IMR-90 (cell line): ENCODE measurements around the gene AKNA. TPM values are rescaled to one million over a fixed set of nuclear protein-coding genes. Genes with fewer than 3 reads are reported as not detected.

Source experiments
- ATAC-seq: fragments of 200-7000 bp; cut with Tn5 transposase; 2 replicates; pipeline ENCODE4 v1.9.1; 2020; ENCODE audit warnings: low read depth, mild to moderate bottlenecking, moderate library complexity
- BruUV-seq: library from RNA; stranded (reverse); fragments of 400-500 nt; replicated peaks from 2 replicates; lab custom pipeline; 2021; lab: Mats Ljungman, UMichigan
- CTCF ChIA-PET: fragments of 300-600 bp; formaldehyde crosslinking; extraction: SDS; loops from one replicate; lab custom pipeline; 2021; ENCODE audit warnings: antibody characterized with exemption; lab: Yijun Ruan, JAX
- POLR2A ChIA-PET: fragments of 300-600 bp; sonication (Branson Sonifier 250); formaldehyde crosslinking; loops from one replicate; lab custom pipeline; 2022; ENCODE audit warnings: antibody characterized with exemption; ENCODE audit not compliant: unreplicated experiment; lab: Charles Lee
- DNase-seq: peaks from one replicate; pipeline ENCODE4 v3.0.0; 2013
- H2AFZ ChIP-seq: replicated peaks from 2 replicates; pipeline ENCODE3; 2013; ENCODE audit warnings: low read length, mild to moderate bottlenecking; ENCODE audit not compliant: poor library complexity
- H2AK5ac ChIP-seq: 2 replicates; pipeline ENCODE4 v1.6.1; 2013; ENCODE audit warnings: low read depth, low read length, inconsistent platforms
- H2AK9ac ChIP-seq: replicated peaks from 2 replicates; pipeline ENCODE3; 2013; ENCODE audit warnings: mild to moderate bottlenecking, low read depth, low read length, moderate library complexity; ENCODE audit not compliant: poor library complexity
- H2BK120ac ChIP-seq: 2 replicates; pipeline ENCODE4 v1.6.1; 2013; ENCODE audit warnings: low read depth, low read length, inconsistent platforms
- H2BK15ac ChIP-seq: 3 replicates; pipeline ENCODE4 v1.6.1; 2013; ENCODE audit warnings: low read depth, low read length, inconsistent platforms
- H2BK20ac ChIP-seq: 2 replicates; pipeline ENCODE4 v1.6.1; 2013; ENCODE audit warnings: low read depth, mild to moderate bottlenecking, inconsistent platforms, low read length, moderate library complexity
- H2BK5ac ChIP-seq: 2 replicates; pipeline ENCODE4 v1.6.1; 2013; ENCODE audit warnings: mild to moderate bottlenecking, low read depth, low read length, inconsistent platforms; ENCODE audit not compliant: poor library complexity, severe bottlenecking
- H3K14ac ChIP-seq: replicated peaks from 2 replicates; pipeline ENCODE4 v1.6.1; 2013; ENCODE audit warnings: low read depth, low read length, inconsistent platforms
- H3K18ac ChIP-seq: 2 replicates; pipeline ENCODE4 v1.6.1; 2013; ENCODE audit warnings: low read depth, low read length, control low read depth
- H3K23ac ChIP-seq: 2 replicates; pipeline ENCODE4 v1.6.1; 2013; ENCODE audit warnings: low read depth, low read length, inconsistent platforms
- H3K27ac ChIP-seq: 2 replicates; pipeline ENCODE4 v1.5.1; 2013; ENCODE audit warnings: mild to moderate bottlenecking, control low read depth, low read length; ENCODE audit not compliant: insufficient read depth
- H3K27me3 ChIP-seq: 2 replicates; pipeline ENCODE4 v1.6.1; 2013; ENCODE audit warnings: low read length; ENCODE audit not compliant: control insufficient read depth, insufficient read depth
- H3K36me3 ChIP-seq: 2 replicates; pipeline ENCODE4 v1.6.1; 2013; ENCODE audit warnings: low read length, mixed read lengths; ENCODE audit not compliant: control insufficient read depth, insufficient read depth
- H3K4ac ChIP-seq: 2 replicates; pipeline ENCODE4 v1.6.1; 2013; ENCODE audit warnings: low read depth, low read length, inconsistent platforms
- H3K4me1 ChIP-seq: 2 replicates; pipeline ENCODE4 v1.6.1; 2013; ENCODE audit warnings: low read length, mixed read lengths; ENCODE audit not compliant: control insufficient read depth, insufficient read depth
- H3K4me2 ChIP-seq: 2 replicates; pipeline ENCODE4 v1.6.1; 2013; ENCODE audit warnings: low read depth, mild to moderate bottlenecking, control low read depth, low read length, moderate library complexity
- H3K4me3 ChIP-seq: 2 replicates; pipeline ENCODE4 v1.5.1; 2013; ENCODE audit warnings: low read depth, mild to moderate bottlenecking, control low read depth, low read length, moderate library complexity; ENCODE audit not compliant: insufficient read depth
- H3K56ac ChIP-seq: 2 replicates; pipeline ENCODE4 v1.6.1; 2013; ENCODE audit warnings: low read length, inconsistent platforms; ENCODE audit not compliant: insufficient read depth; ENCODE audit errors: extremely low read depth
- H3K79me1 ChIP-seq, 2 experiments: 2 replicates each; pipeline ENCODE4 v1.6.1; 2013; ENCODE audit warnings: low read length in 2 of 2, inconsistent platforms in 1 of 2, low read depth in 1 of 2
- H3K9ac ChIP-seq: 2 replicates; pipeline ENCODE4 v1.6.1; 2013; ENCODE audit warnings: low read depth, low read length, control low read depth
- H3K9me1 ChIP-seq: 2 replicates; pipeline ENCODE4 v1.6.1; 2013; ENCODE audit warnings: low read length, inconsistent platforms; ENCODE audit not compliant: insufficient read depth
- H3K9me3 ChIP-seq: 2 replicates; pipeline ENCODE4 v1.6.1; 2013; ENCODE audit warnings: low read length; ENCODE audit not compliant: control insufficient read depth, insufficient read depth
- H4K20me1 ChIP-seq: 2 replicates; pipeline ENCODE4 v1.6.1; 2013; ENCODE audit warnings: low read length, inconsistent platforms; ENCODE audit not compliant: insufficient read depth
- H4K5ac ChIP-seq: 2 replicates; pipeline ENCODE4 v1.6.1; 2013; ENCODE audit warnings: mild to moderate bottlenecking, low read depth, low read length, control low read depth
- H4K8ac ChIP-seq, 2 experiments: 2 replicates each; pipeline ENCODE4 v1.6.1; 2013; ENCODE audit warnings: low read depth in 2 of 2, low read length in 2 of 2, control low read depth in 1 of 2, inconsistent platforms in 1 of 2
- H4K91ac ChIP-seq: 2 replicates; pipeline ENCODE4 v1.6.1; 2013; ENCODE audit warnings: low read depth, low read length, inconsistent platforms; ENCODE audit not compliant: insufficient read depth
- FOS ChIP-seq: fragments of 150-350 bp; IDR thresholded peaks from 2 replicates; pipeline ENCODE4 v1.6.1; 2016; ENCODE audit warnings: low read depth, low read length
- NFE2L2 ChIP-seq: fragments of 150-350 bp; IDR thresholded peaks from 2 replicates; pipeline ENCODE4 v1.6.1; 2016; ENCODE audit warnings: low read depth, mild to moderate bottlenecking, low read length
- WGBS, 2 experiments: methylation state at CpG; one replicate each; pipeline versions ENCODE4 v1.1.5 to v1.1.7; 2013; ENCODE audit warnings: missing lambda C conversion rate in 2 of 2; ENCODE audit not compliant: insufficient read length in 1 of 2; ENCODE audit errors: extremely low coverage in 2 of 2; 5-methylcytosine and 5-hydroxymethylcytosine counted together
- dilution Hi-C: fragments of 300-500 bp; cut with HindIII; formaldehyde crosslinking; loops from one replicate; pipeline ENCODE4 v1.14.3; 2018; ENCODE audit warnings: low sequenced_read_pairs; ENCODE audit not compliant: unreplicated experiment
- in situ Hi-C: fragments of 300-500 bp; cut with MboI; formaldehyde crosslinking; loops from 3 replicates; pipeline ENCODE4 v1.14.3; 2019; ENCODE audit warnings: low sequenced_read_pairs, inconsistent platforms, mixed read lengths
- intact Hi-C: fragments of 100-400 bp; cut with micrococcal nuclease; formaldehyde crosslinking; loops from 2 replicates; pipeline ENCODE4 v1.10.0; 2022
- polyA plus RNA-seq, 3 experiments: library from polyadenylated mRNA; depleted of rRNA; stranded (reverse); fragments of >200 nt; gene quantifications; 2 replicates each; pipeline ENCODE4 v1.2.3, GENCODE V29; 2012; ENCODE audit warnings: low replicate concordance in 1 of 3
- total RNA-seq: library from RNA; depleted of rRNA; stranded (reverse); fragments of >200 nt; gene quantifications from 2 replicates; pipeline ENCODE4 v1.2.3, GENCODE V29; 2012
- TF ChIP-seq, protein P1 (sequence below): conservative IDR thresholded peaks from 2 replicates; pipeline ENCODE4 v1.5.1; 2012; ENCODE audit warnings: mild to moderate bottlenecking, low read depth, low read length, improper control_type of control experiment

AKNA gene
- total and polyA plus RNA-seq, 2 of the 4 experiments (the other 2 are of a cell fraction): 2.7 to 7.3 TPM

DNA sequence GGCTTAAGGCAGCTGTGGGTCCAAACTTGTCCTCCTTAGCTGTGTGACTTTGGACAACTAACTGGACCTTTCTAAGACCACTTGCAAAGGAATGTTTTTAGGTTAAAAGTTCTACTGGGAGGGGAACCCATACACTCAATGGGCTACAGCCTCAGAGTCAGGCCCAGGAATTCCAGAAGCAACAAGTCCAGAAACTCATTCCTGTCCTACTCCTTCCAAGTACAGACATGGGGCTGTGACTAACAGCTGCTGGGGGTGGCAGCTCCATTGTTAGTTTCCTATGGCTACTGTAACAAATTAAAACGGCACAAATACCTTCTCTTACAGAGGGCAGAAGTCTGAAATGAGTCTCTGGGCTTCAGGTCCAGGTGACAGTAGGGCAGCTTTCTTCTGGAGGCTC is 12.4 kb upstream of the AKNA start:
- Histone ChIP-seq H2AK9ac (no peak overlapping the region), H3K18ac (no peak overlapping the region), H3K4me3 (no peak overlapping the region), H2BK15ac (no peak overlapping the region), H3K14ac (no peak overlapping the region), H3K36me3 (no peaks in the 10 kb centered on the region), H2AFZ (no peak overlapping the region), H3K27ac (no peak overlapping the region), H2BK5ac (no peak overlapping the region), H3K9me1 (no peaks in the 10 kb centered on the region), H3K23ac (no peak overlapping the region; the same call in 1 of the 2 replicates), H3K4ac (no peak overlapping the region), H3K56ac (no peak overlapping the region), H3K9ac (no peak overlapping the region), H3K79me1 (peaks cover 3 to 9% of the 10 kb centered on the region in 2 experiments; a peak in 1 of 4 replicates), H3K4me1 (peaks cover 3% of the 10 kb centered on the region; the same call in 1 of the 2 replicates), H4K20me1 (no peaks in the 10 kb centered on the region), H3K27me3 (no peaks in the 10 kb centered on the region), H2BK20ac (no peak overlapping the region), H2AK5ac (no peak overlapping the region), H3K4me2 (no peak overlapping the region), H2BK120ac (no peak overlapping the region), H3K9me3 (no peaks in the 10 kb centered on the region), H4K5ac (no peak overlapping the region), H4K8ac (no peak overlapping the region), H4K91ac (no peak overlapping the region)
- CTCF ChIA-PET: interaction anchor here (1.1 to 1.4 kb wide), 2 partner anchors 17 to 254 kb away, joined by 3 read pairs; no protein-coding TSS in a partner anchor
- dilution Hi-C loops: no loop called here
- intact Hi-C loops: loop anchor here (10.0 kb wide), 1 partner anchor 505 kb away; no protein-coding TSS in a partner anchor
- TF ChIP-seq FOS (no peak), NFE2L2 (no peak)
- TF ChIP-seq, protein P1, sequence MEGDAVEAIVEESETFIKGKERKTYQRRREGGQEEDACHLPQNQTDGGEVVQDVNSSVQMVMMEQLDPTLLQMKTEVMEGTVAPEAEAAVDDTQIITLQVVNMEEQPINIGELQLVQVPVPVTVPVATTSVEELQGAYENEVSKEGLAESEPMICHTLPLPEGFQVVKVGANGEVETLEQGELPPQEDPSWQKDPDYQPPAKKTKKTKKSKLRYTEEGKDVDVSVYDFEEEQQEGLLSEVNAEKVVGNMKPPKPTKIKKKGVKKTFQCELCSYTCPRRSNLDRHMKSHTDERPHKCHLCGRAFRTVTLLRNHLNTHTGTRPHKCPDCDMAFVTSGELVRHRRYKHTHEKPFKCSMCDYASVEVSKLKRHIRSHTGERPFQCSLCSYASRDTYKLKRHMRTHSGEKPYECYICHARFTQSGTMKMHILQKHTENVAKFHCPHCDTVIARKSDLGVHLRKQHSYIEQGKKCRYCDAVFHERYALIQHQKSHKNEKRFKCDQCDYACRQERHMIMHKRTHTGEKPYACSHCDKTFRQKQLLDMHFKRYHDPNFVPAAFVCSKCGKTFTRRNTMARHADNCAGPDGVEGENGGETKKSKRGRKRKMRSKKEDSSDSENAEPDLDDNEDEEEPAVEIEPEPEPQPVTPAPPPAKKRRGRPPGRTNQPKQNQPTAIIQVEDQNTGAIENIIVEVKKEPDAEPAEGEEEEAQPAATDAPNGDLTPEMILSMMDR: no peak
- no TSS peak for BruUV-seq
- WGBS, 2 experiments: no CpG with 5 or more reads among the region's 1 CpG
- no peak for DNase-seq
- in situ Hi-C loops: loop anchor here (10.0 kb wide), 2 partner anchors 335 to 505 kb away; no protein-coding TSS in a partner anchor
- POLR2A ChIA-PET: no interaction called here
- ATAC-seq: no peak
